Bronchial epithelial cell (primary cell): ENCODE results near the gene PIEZO1. TPM values are rescaled to one million over a fixed set of nuclear protein-coding genes. Genes with fewer than 3 reads are reported as not detected.

Experiments
- DNase-seq: peaks from one replicate; pipeline ENCODE4 v3.0.0-alpha.2; 2010; ENCODE audit warnings: low read depth
- FAIRE-seq: peaks from 2 replicates; lab custom pipeline; 2011; peaks lifted over from hg19 to GRCh38; lab: Jason Lieb, UNC
- H3K27me3 ChIP-seq: 2 replicates; pipeline ENCODE4 v1.5.1; 2011; ENCODE audit warnings: low read length; ENCODE audit not compliant: control insufficient read depth, insufficient read depth
- H3K36me3 ChIP-seq: 2 replicates; pipeline ENCODE4 v1.5.1; 2011; ENCODE audit warnings: low read length; ENCODE audit not compliant: control insufficient read depth, insufficient read depth
- H3K4me3 ChIP-seq: 2 replicates; pipeline ENCODE4 v1.5.1; 2011; ENCODE audit warnings: mild to moderate bottlenecking, low read depth, low read length, control low read depth
- CTCF ChIP-seq: IDR thresholded peaks from 2 replicates; pipeline ENCODE4 v1.5.1; 2011; ENCODE audit warnings: mild to moderate bottlenecking, moderate library complexity, low read length, control low read depth, inconsistent platforms; ENCODE audit not compliant: insufficient read depth, severe bottlenecking
- total RNA-seq: library from RNA; depleted of rRNA; stranded (reverse); fragments of >200 nt; gene quantifications from 2 replicates; pipeline ENCODE4 v1.2.1, GENCODE V29; 2014

The PIEZO1 gene
- total RNA-seq, 1 donor from 2014 or later: 98.2 TPM

- Histone ChIP-seq H3K36me3 (peaks cover 12% of the 10 kb centered on the region), H3K27me3 (no peaks in the 10 kb centered on the region), H3K4me3 (no peak overlapping the region)
- TF ChIP-seq CTCF: no peak
- no peak for FAIRE-seq
- DNase-seq: no peak
Observed at GRCh38 chr16:88779406-88780141, 5.4 kb downstream of the PIEZO1 start.

- peaks cover 12% of the 10 kb centered on the region for H3K36me3 ChIP-seq
- TF ChIP-seq CTCF: no peak
- no peaks in the 10 kb centered on the region for H3K27me3 ChIP-seq
- H3K4me3 ChIP-seq: no peak overlapping the region
- DNase-seq (no peak), FAIRE-seq (no peak)
Observed at GRCh38 chr16:88778541-88779065, 6.4 kb downstream of the PIEZO1 start.

GRCh38 chr16:88778271-88778525 lies 6.8 kb downstream of the PIEZO1 start:
- TF ChIP-seq CTCF: no peak
- no peak overlapping the region for H3K4me3 ChIP-seq
- DNase-seq (no peak), FAIRE-seq (no peak)
- peaks cover 12% of the 10 kb centered on the region for H3K36me3 ChIP-seq
- H3K27me3 ChIP-seq: no peaks in the 10 kb centered on the region

- Histone ChIP-seq H3K36me3 (peaks cover 12% of the 10 kb centered on the region), H3K4me3 (no peak overlapping the region), H3K27me3 (no peaks in the 10 kb centered on the region)
- TF ChIP-seq CTCF: no peak
- DNase-seq (no peak), FAIRE-seq (no peak)
Observed at GRCh38 chr16:88777471-88778270, 7.3 kb downstream of the PIEZO1 start.

GRCh38 chr16:88775825-88776224 lies 9.2 kb downstream of the PIEZO1 start:
- H3K4me3 ChIP-seq: no peak overlapping the region
- H3K27me3 ChIP-seq: no peaks in the 10 kb centered on the region
- no peak for DNase-seq
- no peak for FAIRE-seq
- no peak for TF ChIP-seq CTCF
- H3K36me3 ChIP-seq: peaks cover 9% of the 10 kb centered on the region
